Spleen (tissue), 7 donors: Measurements from ENCODE around the gene RNF44.

Source experiments
- CTCF ChIP-seq, 11 experiments: fragments of 200-600 bp in 7 of 11; fragments of 450-650 bp in 4 of 11; sonication (generic) in 4 of 11; IDR thresholded peaks in 8 of 11; conservative IDR thresholded peaks in 3 of 11; 1 replicate in 7 of 11; 2 replicates in 4 of 11; pipeline versions ENCODE4 v1.4.0 to v1.8.0; 2016 to 2021; ENCODE audit warnings: antibody characterized with exemption in 11 of 11, inconsistent platforms in 4 of 11, mild to moderate bottlenecking in 1 of 11
- POLR2A ChIP-seq, 3 donors: fragments of 450-650 bp; IDR thresholded peaks; one replicate each; pipeline ENCODE4 v1.5.1; 2017; ENCODE audit warnings: antibody characterized with exemption in 3 of 3, mild to moderate bottlenecking in 1 of 3
- donor health status: DM: no; HTN: no; CAD: no; lungs with moderate emphysema.
- donor health status: DM: no; HTN: no; CAD: no.
- donor health status: DM: no; HTN: no; CAD: no.

- TF ChIP-seq POLR2A (IDR thresholded peaks at IDR 0.05) (no peak), CTCF (IDR thresholded peaks at IDR 0.05 in 8 of 11, conservative IDR thresholded peaks at IDR 0.05 in 3 of 11) (no peak)
Measured at GRCh38 chr5:176529116-176529740, 8.0 kb downstream of the RNF44 start.
